Mesenchymal stem cell (in vitro differentiated cells and primary cell): ENCODE results near the gene DAB1.

Source experiments
- DNase-seq: peaks from one replicate; pipeline ENCODE4 v3.0.0-alpha.2; 2013
- H2AFZ ChIP-seq: one replicate; pipeline ENCODE4 v1.6.1; 2013; ENCODE audit warnings: low read depth, mild to moderate bottlenecking, control low read depth, inconsistent platforms, low read length, moderate library complexity
- H2AK5ac ChIP-seq: 2 replicates; pipeline ENCODE4 v1.6.1; 2013; ENCODE audit warnings: low read length, moderate library complexity, mild to moderate bottlenecking, inconsistent platforms; ENCODE audit not compliant: severe bottlenecking
- H2BK120ac ChIP-seq: one replicate; pipeline ENCODE4 v1.6.1; 2013; ENCODE audit warnings: low read depth, mild to moderate bottlenecking, inconsistent platforms, low read length, moderate library complexity
- H2BK12ac ChIP-seq, 2 experiments: one replicate each; pipeline ENCODE4 v1.6.1; 2013; ENCODE audit warnings: inconsistent platforms in 2 of 2, low read length in 2 of 2, mild to moderate bottlenecking in 2 of 2, moderate library complexity in 2 of 2, control low read depth in 1 of 2
- H2BK15ac ChIP-seq: one replicate; pipeline ENCODE4 v1.6.1; 2013; ENCODE audit warnings: mild to moderate bottlenecking, low read depth, inconsistent platforms; ENCODE audit not compliant: poor library complexity, severe bottlenecking
- H2BK5ac ChIP-seq: 2 replicates; pipeline ENCODE4 v1.6.1; 2013; ENCODE audit warnings: low read depth, mild to moderate bottlenecking, low read length, control low read depth, inconsistent platforms; ENCODE audit not compliant: poor library complexity, severe bottlenecking
- H3K14ac ChIP-seq, 2 experiments: one replicate each; pipeline ENCODE4 v1.6.1; 2013; ENCODE audit warnings: inconsistent platforms in 2 of 2, low read length in 2 of 2, control low read depth in 1 of 2, mild to moderate bottlenecking in 1 of 2, moderate library complexity in 1 of 2
- H3K18ac ChIP-seq, 2 experiments: one replicate each; pipeline ENCODE4 v1.6.1; 2013; ENCODE audit warnings: inconsistent platforms in 2 of 2, low read length in 2 of 2, control low read depth in 1 of 2, low read depth in 1 of 2, mild to moderate bottlenecking in 1 of 2
- H3K23ac ChIP-seq, 2 experiments: one replicate each; pipeline ENCODE4 v1.6.1; 2013; ENCODE audit warnings: inconsistent platforms in 2 of 2, low read length in 2 of 2, mild to moderate bottlenecking in 2 of 2, moderate library complexity in 2 of 2, control low read depth in 1 of 2
- H3K27ac ChIP-seq: 2 replicates; pipeline ENCODE4 v1.5.1; 2013; ENCODE audit warnings: mild to moderate bottlenecking, moderate library complexity, low read length, control low read depth, inconsistent platforms; ENCODE audit not compliant: poor library complexity, severe bottlenecking
- H3K27me3 ChIP-seq, 2 experiments: 2 replicates each; pipeline versions ENCODE4 v1.6.1 to v1.7.0; 2013; ENCODE audit warnings: low read length in 2 of 2, mild to moderate bottlenecking in 2 of 2, moderate library complexity in 2 of 2, control low read depth in 1 of 2, inconsistent platforms in 1 of 2; ENCODE audit not compliant: control insufficient read depth in 1 of 2, insufficient read depth in 1 of 2
- H3K36me3 ChIP-seq, 2 experiments: 2 replicates each; pipeline versions ENCODE4 v1.6.1 to v1.7.0; 2013; ENCODE audit warnings: low read length in 2 of 2, control low read depth in 1 of 2, inconsistent platforms in 1 of 2, low read depth in 1 of 2, mild to moderate bottlenecking in 1 of 2; ENCODE audit not compliant: insufficient read depth in 2 of 2, control insufficient read depth in 1 of 2
- H3K4ac ChIP-seq, 2 experiments: one replicate each; pipeline ENCODE4 v1.6.1; 2013; ENCODE audit warnings: inconsistent platforms in 2 of 2, low read length in 2 of 2, mild to moderate bottlenecking in 2 of 2, moderate library complexity in 2 of 2, control low read depth in 1 of 2, low read depth in 1 of 2
- H3K4me1 ChIP-seq: 2 replicates; pipeline ENCODE4 v1.6.1; 2013; ENCODE audit warnings: low read depth, low read length, control low read depth; ENCODE audit not compliant: control insufficient read depth, insufficient read depth
- H3K4me2 ChIP-seq: 2 replicates; pipeline ENCODE4 v1.6.1; 2013; ENCODE audit warnings: low read length, mild to moderate bottlenecking, inconsistent platforms; ENCODE audit not compliant: poor library complexity, severe bottlenecking
- H3K4me3 ChIP-seq, 2 experiments: 2 replicates each; pipeline versions ENCODE4 v1.5.1 to v1.7.0; 2013; ENCODE audit warnings: low read length in 2 of 2, mild to moderate bottlenecking in 2 of 2, control low read depth in 1 of 2, low read depth in 1 of 2; ENCODE audit not compliant: insufficient read depth in 1 of 2
- H3K79me1 ChIP-seq: replicated peaks from 2 replicates; pipeline ENCODE4 v1.6.1; 2013; ENCODE audit warnings: mild to moderate bottlenecking, control low read depth, low read length, inconsistent platforms; ENCODE audit not compliant: poor library complexity, severe bottlenecking
- H3K9ac ChIP-seq: 2 replicates; pipeline ENCODE4 v1.7.0; 2013; ENCODE audit warnings: mild to moderate bottlenecking, low read length, moderate library complexity
- H3K9me3 ChIP-seq: 2 replicates; pipeline ENCODE4 v1.7.0; 2013; ENCODE audit warnings: mild to moderate bottlenecking, low read length; ENCODE audit not compliant: control insufficient read depth
- H4K8ac ChIP-seq: one replicate; pipeline ENCODE4 v1.6.1; 2013; ENCODE audit warnings: inconsistent platforms, mild to moderate bottlenecking, low read length, moderate library complexity
- H4K91ac ChIP-seq: one replicate; pipeline ENCODE4 v1.6.1; 2013; ENCODE audit warnings: mild to moderate bottlenecking, low read length, inconsistent platforms
- WGBS: methylation state at CpG from one replicate; pipeline ENCODE4 v1.1.7; 2013; ENCODE audit warnings: mixed read lengths; 5-methylcytosine and 5-hydroxymethylcytosine counted together

DAB1 gene

GRCh38 chr1:57003398-57004139 is 420.3 kb downstream of the DAB1 start:
- no peak for DNase-seq
- H4K8ac ChIP-seq = no peak overlapping the region
- no peak overlapping the region for H2AFZ ChIP-seq
- no peak overlapping the region for H2AK5ac ChIP-seq
- H4K91ac ChIP-seq = no peak overlapping the region
- H3K27me3 ChIP-seq = no peaks in the 10 kb centered on the region
- H3K4me3 ChIP-seq = no peak overlapping the region
- 61% methylated on average over 3 of the region's 4 CpGs for WGBS
- H3K9ac ChIP-seq = no peak overlapping the region
- H2BK12ac ChIP-seq = no peak overlapping the region
- no peak overlapping the region for H3K23ac ChIP-seq
- no peak overlapping the region for H3K18ac ChIP-seq
- H3K9me3 ChIP-seq = no peaks in the 10 kb centered on the region
- no peak overlapping the region for H3K4ac ChIP-seq
- H3K14ac ChIP-seq = no peak overlapping the region
- no peaks in the 10 kb centered on the region for H3K79me1 ChIP-seq
- H3K4me1 ChIP-seq = no peaks in the 10 kb centered on the region
- H3K36me3 ChIP-seq = no peaks in the 10 kb centered on the region
- H3K27ac ChIP-seq = no peak overlapping the region
- no peak overlapping the region for H2BK15ac ChIP-seq
- H2BK5ac ChIP-seq = no peak overlapping the region
- no peak overlapping the region for H3K4me2 ChIP-seq
- no peak overlapping the region for H2BK120ac ChIP-seq

GRCh38 chr1:56995414-56996100 is 428.3 kb downstream of the DAB1 start:
- no peaks in the 10 kb centered on the region for H3K36me3 ChIP-seq
- 40% methylated on average over 1 of the region's 4 CpGs for WGBS
- no peaks in the 10 kb centered on the region for H3K4me1 ChIP-seq
- no peak overlapping the region for H3K18ac ChIP-seq
- no peak overlapping the region for H3K9ac ChIP-seq
- no peak overlapping the region for H2AFZ ChIP-seq
- no peak overlapping the region for H3K27ac ChIP-seq
- no peaks in the 10 kb centered on the region for H3K9me3 ChIP-seq
- H2BK120ac ChIP-seq = no peak overlapping the region
- no peak overlapping the region for H3K4ac ChIP-seq
- H3K4me3 ChIP-seq = no peak overlapping the region
- H3K14ac ChIP-seq = no peak overlapping the region
- no peak overlapping the region for H3K23ac ChIP-seq
- no peaks in the 10 kb centered on the region for H3K79me1 ChIP-seq
- DNase-seq = no peak
- H4K8ac ChIP-seq = no peak overlapping the region
- no peak overlapping the region for H2BK5ac ChIP-seq
- no peaks in the 10 kb centered on the region for H3K27me3 ChIP-seq
- H3K4me2 ChIP-seq = no peak overlapping the region
- no peak overlapping the region for H2AK5ac ChIP-seq
- H2BK15ac ChIP-seq = no peak overlapping the region
- no peak overlapping the region for H2BK12ac ChIP-seq
- no peak overlapping the region for H4K91ac ChIP-seq

- no peaks in the 10 kb centered on the region for H3K27me3 ChIP-seq
- no peak overlapping the region for H2BK12ac ChIP-seq
- no peaks in the 10 kb centered on the region for H3K79me1 ChIP-seq
- no peak overlapping the region for H3K9ac ChIP-seq
- H4K91ac ChIP-seq = no peak overlapping the region
- H2BK15ac ChIP-seq = no peak overlapping the region
- no peak for DNase-seq
- H2AK5ac ChIP-seq = no peak overlapping the region
- H3K18ac ChIP-seq = no peak overlapping the region
- H2BK5ac ChIP-seq = no peak overlapping the region
- H3K14ac ChIP-seq = no peak overlapping the region
- H3K27ac ChIP-seq = no peak overlapping the region
- no peak overlapping the region for H2BK120ac ChIP-seq
- 97% methylated on average over 5 of the region's 5 CpGs for WGBS
- H3K4ac ChIP-seq = no peak overlapping the region
- no peak overlapping the region for H3K4me3 ChIP-seq
- no peak overlapping the region for H3K4me2 ChIP-seq
- no peaks in the 10 kb centered on the region for H3K9me3 ChIP-seq
- H3K36me3 ChIP-seq = no peaks in the 10 kb centered on the region
- H2AFZ ChIP-seq = no peak overlapping the region
- H3K4me1 ChIP-seq = no peaks in the 10 kb centered on the region
- no peak overlapping the region for H3K23ac ChIP-seq
- H4K8ac ChIP-seq = no peak overlapping the region
Observed at GRCh38 chr1:56993475-56993874, 430.4 kb downstream of the DAB1 start.

GRCh38 chr1:56992318-56993125 is 431.3 kb downstream of the DAB1 start:
- no peak for DNase-seq
- no peak overlapping the region for H2BK120ac ChIP-seq
- H3K9me3 ChIP-seq = no peaks in the 10 kb centered on the region
- H2AFZ ChIP-seq = no peak overlapping the region
- WGBS = 80% methylated on average over 14 of the region's 15 CpGs
- H3K4ac ChIP-seq = no peak overlapping the region
- H3K9ac ChIP-seq = no peak overlapping the region
- H4K8ac ChIP-seq = no peak overlapping the region
- H2BK15ac ChIP-seq = no peak overlapping the region
- no peak overlapping the region for H2BK5ac ChIP-seq
- no peak overlapping the region for H2AK5ac ChIP-seq
- H3K14ac ChIP-seq = no peak overlapping the region
- H3K23ac ChIP-seq = no peak overlapping the region
- no peaks in the 10 kb centered on the region for H3K4me1 ChIP-seq
- H3K27me3 ChIP-seq = no peaks in the 10 kb centered on the region
- H3K27ac ChIP-seq = no peak overlapping the region
- no peak overlapping the region for H4K91ac ChIP-seq
- no peak overlapping the region for H2BK12ac ChIP-seq
- no peak overlapping the region for H3K18ac ChIP-seq
- H3K4me3 ChIP-seq = no peak overlapping the region
- no peaks in the 10 kb centered on the region for H3K79me1 ChIP-seq
- H3K36me3 ChIP-seq = no peaks in the 10 kb centered on the region
- no peak overlapping the region for H3K4me2 ChIP-seq
